Measurements from ENCODE around the gene FHAD1. TPM values are rescaled to one million over a fixed set of nuclear protein-coding genes. Genes with fewer than 3 reads are reported as not detected.
"Not testable (repeated sequence)": the region's sequence is repeated elsewhere in the genome, so short reads cannot be mapped to it uniquely, and the experiment has no call there.

The FHAD1 gene
- total RNA-seq, 1 donor from 2014 or later: 1.3 TPM

DNA sequence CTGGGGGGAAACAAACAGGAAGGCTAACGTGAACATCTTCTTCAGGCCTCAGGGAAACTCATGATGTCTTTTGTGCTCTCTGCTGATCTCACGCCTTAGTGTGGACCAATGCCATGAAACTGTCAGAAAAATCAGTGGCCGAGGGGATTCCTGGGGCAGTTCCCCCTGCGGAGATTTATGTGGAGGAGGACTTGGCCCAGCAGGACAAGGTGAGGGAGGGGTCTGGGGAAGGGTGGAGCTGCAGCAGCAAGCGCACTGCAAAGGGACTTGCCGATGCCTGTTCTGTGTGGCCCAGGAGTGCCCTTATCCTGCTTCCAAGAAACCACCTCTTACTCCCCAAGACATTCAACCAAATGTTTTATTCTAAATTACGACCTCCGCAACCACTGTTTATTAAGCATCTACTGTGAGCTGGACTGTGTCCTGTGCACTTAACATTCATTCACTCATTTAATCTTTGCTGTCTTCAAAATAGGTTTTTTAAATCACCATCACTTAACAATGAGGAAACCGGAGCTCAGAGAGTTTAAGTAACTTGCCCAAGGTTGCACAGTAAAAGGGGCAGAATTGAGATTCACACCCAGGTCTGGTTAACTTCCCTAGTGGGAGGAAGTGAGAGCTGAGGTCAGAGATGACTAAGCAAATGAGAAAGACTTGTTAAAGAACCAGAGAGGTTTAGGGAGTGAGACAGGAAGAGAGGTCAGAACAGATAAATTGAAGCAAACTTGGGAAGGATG, 49.7 kb downstream of the FHAD1 start:
- no peak overlapping the region for H3K4me3 Mint-ChIP-seq
- H3K36me3 Mint-ChIP-seq: no peaks in the 10 kb centered on the region
- no peaks in the 10 kb centered on the region for H3K27me3 Mint-ChIP-seq (ENCODE audit: low read depth)
- DNase-seq (ENCODE audit: low spot score in 2 of 2, unreplicated experiment in 2 of 2): no peak
- TF ChIP-seq, protein P1, sequence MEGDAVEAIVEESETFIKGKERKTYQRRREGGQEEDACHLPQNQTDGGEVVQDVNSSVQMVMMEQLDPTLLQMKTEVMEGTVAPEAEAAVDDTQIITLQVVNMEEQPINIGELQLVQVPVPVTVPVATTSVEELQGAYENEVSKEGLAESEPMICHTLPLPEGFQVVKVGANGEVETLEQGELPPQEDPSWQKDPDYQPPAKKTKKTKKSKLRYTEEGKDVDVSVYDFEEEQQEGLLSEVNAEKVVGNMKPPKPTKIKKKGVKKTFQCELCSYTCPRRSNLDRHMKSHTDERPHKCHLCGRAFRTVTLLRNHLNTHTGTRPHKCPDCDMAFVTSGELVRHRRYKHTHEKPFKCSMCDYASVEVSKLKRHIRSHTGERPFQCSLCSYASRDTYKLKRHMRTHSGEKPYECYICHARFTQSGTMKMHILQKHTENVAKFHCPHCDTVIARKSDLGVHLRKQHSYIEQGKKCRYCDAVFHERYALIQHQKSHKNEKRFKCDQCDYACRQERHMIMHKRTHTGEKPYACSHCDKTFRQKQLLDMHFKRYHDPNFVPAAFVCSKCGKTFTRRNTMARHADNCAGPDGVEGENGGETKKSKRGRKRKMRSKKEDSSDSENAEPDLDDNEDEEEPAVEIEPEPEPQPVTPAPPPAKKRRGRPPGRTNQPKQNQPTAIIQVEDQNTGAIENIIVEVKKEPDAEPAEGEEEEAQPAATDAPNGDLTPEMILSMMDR (IDR thresholded peaks at IDR 0.05; ENCODE audit: unreplicated experiment): no peak
- H3K27ac Mint-ChIP-seq: no peak overlapping the region
- peaks cover 5% of the 10 kb centered on the region for H3K9me3 Mint-ChIP-seq
- peaks cover 8% of the 10 kb centered on the region for H3K4me1 Mint-ChIP-seq

DNA sequence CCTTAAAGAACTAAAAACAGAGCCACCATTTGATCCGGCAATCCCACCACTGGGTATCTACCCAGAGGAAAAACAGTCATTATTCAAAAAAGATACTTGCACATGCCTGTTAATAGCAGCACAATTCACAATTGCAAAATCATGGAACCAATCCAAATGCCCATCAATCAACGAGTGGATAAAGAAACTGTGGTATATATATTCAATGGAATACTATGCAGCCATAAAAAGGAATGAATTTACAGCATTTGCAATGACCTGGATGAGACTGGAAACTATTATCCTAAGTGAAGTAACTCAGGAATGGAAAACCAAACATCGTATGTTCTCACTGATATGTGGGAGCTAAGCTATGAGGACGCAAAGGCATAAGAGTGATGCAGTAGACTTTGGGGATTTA, 51.0 kb downstream of the FHAD1 start:
- not testable (repeated sequence) for H3K4me3 Mint-ChIP-seq; H3K27me3 Mint-ChIP-seq (ENCODE audit: low read depth); H3K4me1 Mint-ChIP-seq; H3K27ac Mint-ChIP-seq; H3K9me3 Mint-ChIP-seq; DNase-seq (ENCODE audit: low spot score in 2 of 2, unreplicated experiment in 2 of 2); H3K36me3 Mint-ChIP-seq

DNA sequence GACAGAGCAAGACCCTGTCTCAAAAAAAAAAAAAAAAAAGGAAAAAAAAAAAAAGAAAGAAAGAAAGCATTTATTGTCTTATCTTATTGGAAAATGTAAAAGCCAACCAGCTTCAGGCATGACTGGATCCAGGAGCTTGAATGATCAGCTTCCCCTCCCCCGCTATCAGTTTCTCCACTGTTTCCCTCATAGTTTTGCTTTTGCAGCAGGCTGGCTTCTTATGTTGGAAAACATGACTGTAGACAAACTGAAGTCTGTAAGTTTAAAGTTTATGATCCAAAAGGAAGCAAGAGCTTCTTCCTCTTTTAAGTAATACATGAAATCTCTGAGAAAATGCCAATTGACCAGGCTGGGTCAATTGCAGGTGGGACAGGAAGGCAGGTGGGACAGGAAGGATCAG, 52.2 kb downstream of the FHAD1 start:
- DNase-seq (ENCODE audit: low spot score in 2 of 2, unreplicated experiment in 2 of 2): no peak
- Mint-ChIP-seq H3K9me3 (peaks cover 5% of the 10 kb centered on the region), H3K27me3 (ENCODE audit: low read depth) (no peaks in the 10 kb centered on the region), H3K4me1 (peaks cover 8% of the 10 kb centered on the region), H3K27ac (no peak overlapping the region), H3K4me3 (no peak overlapping the region), H3K36me3 (no peaks in the 10 kb centered on the region)
- TF ChIP-seq, protein P1 (IDR thresholded peaks at IDR 0.05; ENCODE audit: unreplicated experiment): no peak

DNA sequence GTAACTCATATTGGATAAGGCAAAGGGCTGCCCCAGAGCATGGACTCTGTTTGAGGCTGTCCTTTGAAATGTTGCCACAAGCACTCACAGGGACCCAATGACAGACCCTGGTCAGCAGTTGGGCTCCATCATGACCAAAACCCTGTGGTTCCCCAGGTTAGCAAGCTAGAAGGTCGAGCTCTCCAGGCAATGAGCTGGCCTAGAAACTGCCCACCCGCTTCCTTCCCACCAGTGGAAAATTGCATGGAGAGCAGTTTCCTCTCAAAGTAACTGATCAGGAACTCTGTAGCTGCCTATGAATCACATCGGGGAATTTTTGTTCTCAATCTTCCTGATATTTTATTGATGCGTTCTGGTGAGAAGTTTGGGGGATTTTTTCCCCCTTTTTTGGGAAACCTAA, 52.8 kb downstream of the FHAD1 start:
- no peak for DNase-seq (ENCODE audit: low spot score in 2 of 2, unreplicated experiment in 2 of 2)
- peaks cover 1% of the 10 kb centered on the region for H3K27me3 Mint-ChIP-seq (ENCODE audit: low read depth)
- no peak overlapping the region for H3K4me3 Mint-ChIP-seq
- H3K36me3 Mint-ChIP-seq: no peaks in the 10 kb centered on the region
- H3K4me1 Mint-ChIP-seq: peaks cover 8% of the 10 kb centered on the region
- TF ChIP-seq, protein P1 (IDR thresholded peaks at IDR 0.05; ENCODE audit: unreplicated experiment): no peak
- H3K9me3 Mint-ChIP-seq: peaks cover 5% of the 10 kb centered on the region
- H3K27ac Mint-ChIP-seq: no peak overlapping the region

DNA sequence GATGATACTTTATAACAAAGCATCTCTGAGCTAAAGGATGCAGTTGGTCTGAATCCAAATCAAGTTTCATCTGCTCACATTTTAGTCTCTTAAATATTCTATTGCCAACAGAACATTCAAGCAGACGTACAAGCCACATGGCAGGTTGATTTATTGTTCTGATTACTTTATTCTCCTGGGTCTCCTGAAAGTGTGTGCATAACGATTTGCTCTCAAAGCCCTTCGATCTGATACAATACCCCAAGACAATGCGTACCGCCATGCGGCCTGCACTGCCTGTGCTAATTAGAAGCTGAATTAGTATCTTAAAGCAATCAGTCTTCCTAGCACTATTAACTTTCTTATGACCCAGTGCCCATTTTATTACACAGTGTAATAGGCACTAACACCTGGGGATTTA, 56.9 kb downstream of the FHAD1 start:
- Mint-ChIP-seq H3K36me3 (no peaks in the 10 kb centered on the region), H3K4me1 (no peaks in the 10 kb centered on the region), H3K27ac (no peak overlapping the region), H3K27me3 (ENCODE audit: low read depth) (peaks cover 5% of the 10 kb centered on the region), H3K4me3 (no peak overlapping the region), H3K9me3 (peaks cover 12% of the 10 kb centered on the region)
- no peak for DNase-seq (ENCODE audit: low spot score in 2 of 2, unreplicated experiment in 2 of 2)
- TF ChIP-seq, protein P1 (IDR thresholded peaks at IDR 0.05; ENCODE audit: unreplicated experiment): no peak

DNA sequence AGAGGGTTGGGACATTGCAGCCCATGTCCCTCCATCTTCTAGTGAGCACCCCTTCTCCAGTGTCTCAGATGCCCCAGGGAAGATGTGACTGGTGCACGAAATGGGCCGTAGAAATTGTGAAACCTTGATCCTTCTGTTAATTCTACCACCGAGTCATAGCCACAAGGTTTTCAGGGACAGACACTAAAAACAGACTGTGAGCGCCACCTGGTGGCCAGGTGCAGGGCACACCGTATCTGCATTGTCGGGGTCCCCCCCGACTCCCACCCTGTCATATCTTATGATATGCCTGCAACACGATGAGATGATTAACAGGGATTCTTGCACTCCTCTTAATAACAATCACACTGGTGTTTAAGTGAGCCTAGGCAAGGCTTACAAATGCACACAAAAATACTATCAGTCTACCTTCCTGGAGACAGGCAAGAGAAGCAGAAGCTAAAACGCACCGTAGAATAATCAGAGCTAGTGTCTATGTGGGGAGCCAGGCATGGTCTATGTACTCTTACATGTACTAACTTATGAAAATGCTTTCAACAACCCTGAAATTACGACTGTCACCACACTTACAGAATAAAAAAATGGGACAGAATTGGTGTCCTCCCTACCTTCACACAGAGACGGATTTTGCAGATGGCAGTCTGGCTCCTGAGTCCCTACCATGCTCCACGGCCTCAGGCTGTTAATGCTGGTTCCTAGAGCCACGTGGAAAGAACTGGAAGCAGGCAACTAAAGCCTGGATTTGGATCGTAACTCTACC, 57.9 kb downstream of the FHAD1 start:
- H3K27me3 Mint-ChIP-seq (ENCODE audit: low read depth): peaks cover 5% of the 10 kb centered on the region
- H3K4me3 Mint-ChIP-seq: no peak overlapping the region
- no peak overlapping the region for H3K27ac Mint-ChIP-seq
- H3K36me3 Mint-ChIP-seq: no peaks in the 10 kb centered on the region
- DNase-seq (ENCODE audit: low spot score in 2 of 2, unreplicated experiment in 2 of 2): peak; percentile 68 to 80
- H3K4me1 Mint-ChIP-seq: no peaks in the 10 kb centered on the region
- TF ChIP-seq, protein P1 (IDR thresholded peaks at IDR 0.05; ENCODE audit: unreplicated experiment): peak; percentile 91
- peaks cover 12% of the 10 kb centered on the region for H3K9me3 Mint-ChIP-seq
